ENCODE measurements around the gene BFAR. TPM values are rescaled to one million over a fixed set of nuclear protein-coding genes. Genes with fewer than 3 reads are reported as not detected.
"Not testable (repeated sequence)": the region's sequence is repeated elsewhere in the genome, so short reads cannot be mapped to it uniquely, and the experiment has no call there.

The BFAR gene
- total RNA-seq, 1 donor from 2014 or later, result 36.3 TPM

DNA sequence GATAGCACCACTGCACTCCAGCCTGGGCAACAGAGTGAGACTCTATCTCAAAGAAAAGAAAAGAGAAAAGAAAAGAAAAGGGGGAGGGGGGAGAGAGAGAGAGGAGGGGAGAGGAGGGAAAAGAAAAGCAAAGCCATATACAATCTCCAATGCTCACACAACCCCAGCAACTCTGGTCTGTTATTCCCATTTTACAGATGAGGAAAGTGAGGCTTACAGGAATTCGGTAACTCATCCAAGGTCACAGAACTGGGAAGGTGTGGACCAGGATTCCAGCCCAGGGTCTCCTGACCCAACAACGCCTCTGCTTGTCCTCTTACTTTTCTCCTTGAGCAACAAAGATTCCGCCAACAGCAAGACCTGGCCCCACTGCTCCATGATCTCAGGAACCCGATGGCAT is 48.4 kb downstream of the BFAR start:
- no peak for DNase-seq

DNA sequence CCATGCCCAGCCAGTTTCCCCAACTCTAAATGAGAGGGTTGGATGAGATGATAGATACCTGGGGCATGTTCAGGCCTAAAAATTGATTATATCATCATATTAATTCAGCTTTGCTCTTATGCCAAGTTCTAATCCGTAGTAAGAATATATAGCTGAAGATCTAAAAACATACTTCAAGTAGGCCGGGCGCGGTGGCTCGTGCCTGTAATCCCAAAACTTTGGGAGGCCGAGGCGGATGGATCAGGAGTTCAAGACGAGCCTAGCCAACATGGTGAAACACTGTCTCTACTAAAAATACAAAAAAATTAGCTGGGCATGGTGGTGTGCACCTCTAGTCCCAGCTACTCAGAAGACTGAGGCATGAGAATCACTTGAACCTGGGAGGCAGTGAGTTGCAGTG is 49.4 kb downstream of the BFAR start:
- DNase-seq (no peak), ATAC-seq (no peak)
- intact Hi-C loops (cut with micrococcal nuclease), result no loop called here

More for the DNA sequence above, 48.4 kb downstream of the BFAR start:
- no peak for ATAC-seq
- intact Hi-C loops (cut with micrococcal nuclease), result no loop called here

DNA sequence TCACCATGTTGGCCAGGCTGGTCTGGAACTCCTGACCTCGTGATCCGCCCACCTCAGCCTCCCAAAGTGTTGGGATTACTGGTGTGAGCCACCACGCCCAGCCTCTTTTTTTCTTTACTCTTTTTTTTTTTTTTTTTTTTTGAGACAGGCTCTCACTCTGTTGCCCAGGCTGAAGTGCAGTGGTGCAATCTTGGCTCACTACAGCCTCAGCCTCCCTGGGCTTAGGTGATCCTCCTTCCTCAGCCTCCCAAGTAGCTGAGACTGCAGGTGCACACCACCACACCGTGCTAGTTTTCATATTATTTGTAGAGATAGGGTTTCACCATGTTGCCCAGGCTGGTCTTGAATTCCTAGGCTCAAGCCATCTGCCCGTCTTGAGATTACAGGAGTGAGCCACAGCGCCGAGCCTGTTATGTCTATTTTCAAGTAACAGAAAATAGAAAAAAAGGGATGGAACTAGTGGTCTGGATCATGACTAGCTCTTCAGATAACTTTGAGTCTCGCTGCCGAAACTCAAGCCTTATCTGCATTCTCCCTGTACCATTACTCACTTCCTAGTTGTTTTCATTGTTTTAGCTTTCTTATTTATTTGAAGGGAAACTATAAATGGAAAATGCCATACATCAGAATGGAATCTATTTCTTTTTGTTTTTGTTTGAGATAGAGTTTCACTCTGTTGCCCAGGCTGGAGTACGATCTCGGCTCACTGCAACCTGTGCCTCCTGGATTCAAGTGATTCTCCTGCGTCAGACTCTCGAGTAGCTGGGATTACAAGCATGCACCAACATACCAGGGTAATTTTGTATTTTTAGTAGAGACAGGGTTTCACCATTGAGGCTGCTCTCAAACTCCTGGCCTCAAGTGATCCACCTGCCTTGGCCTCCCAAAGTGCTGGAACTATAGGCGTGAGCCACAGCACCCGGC is 53.4 kb downstream of the BFAR start:
- ATAC-seq; intact Hi-C loops (cut with micrococcal nuclease); DNase-seq: not testable (repeated sequence)

- ATAC-seq; DNase-seq; intact Hi-C loops (cut with micrococcal nuclease): not testable (repeated sequence)
Measured at GRCh38 chr16:14694129-14694528, 61.4 kb downstream of the BFAR start, which contains the start of gene PLA2G10. TSS of gene PLA2G10 (minus strand) at chr16:14694308. CDS start at chr16:14694229, 79 bp downstream.

DNA sequence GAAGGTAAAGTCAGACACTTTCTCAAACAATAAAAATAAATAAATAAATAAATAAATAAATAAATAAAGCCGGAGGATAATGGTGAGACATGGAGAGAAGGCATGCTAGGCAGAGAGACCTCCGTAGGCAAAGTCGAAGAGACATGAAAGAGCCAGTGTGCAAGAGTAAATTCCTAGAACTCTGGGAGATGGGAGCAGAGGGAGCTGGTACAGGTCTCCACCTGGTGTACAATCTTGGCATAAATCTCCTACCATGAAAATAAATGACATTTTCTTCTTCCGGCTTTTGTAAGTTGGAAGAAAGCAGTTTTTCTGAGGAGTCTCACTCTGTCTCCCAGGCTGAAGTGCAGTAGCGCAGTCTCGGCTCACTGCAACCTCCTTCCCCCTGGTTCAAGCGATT is 69.1 kb downstream of the BFAR start:
- intact Hi-C loops (cut with micrococcal nuclease); ATAC-seq: not testable (repeated sequence)

GRCh38 chr16:14702672-14703071 is 69.9 kb downstream of the BFAR start:
- DNase-seq; intact Hi-C loops (cut with micrococcal nuclease); ATAC-seq: not testable (repeated sequence)

More for the DNA sequence above, 69.1 kb downstream of the BFAR start:
- DNase-seq, result not testable (repeated sequence)

GRCh38 chr16:14703156-14704011 is 70.6 kb downstream of the BFAR start, which contains the start of gene NPIPA3:
TSS of gene NPIPA3 (plus strand) at chr16:14703411. CDS start at chr16:14708944, 5,533 bp downstream.
- DNase-seq; intact Hi-C loops (cut with micrococcal nuclease): not testable (repeated sequence)
- ATAC-seq, result peak; percentile 100

Other genes starting within 250 kb of the BFAR start
- 17.6 TPM for gene PARN, start 2.7 kb upstream of the BFAR start, total RNA-seq
- gene PLA2G10, start 61.4 kb downstream of the BFAR start, total RNA-seq, result not detected
- 2.3 TPM for gene NPIPA3, start 70.5 kb downstream of the BFAR start, total RNA-seq
- 3.4 TPM for gene NPIPA2, start 109.6 kb downstream of the BFAR start, total RNA-seq
- 129 TPM for gene NOMO1, start 200.8 kb downstream of the BFAR start, total RNA-seq

All from left ventricle myocardium superior (tissue), 1 donor.